Activated CD4-positive, CD25-positive, alpha-beta regulatory T cell treated with anti-CD3 and anti-CD28 coated beads, Interleukin-2, amount 50 U/mL, for 72 hours (primary cell): ENCODE data around the gene BMERB1.
A peak's percentile ranks its signal among the peaks of the same experiment; 100 is the strongest.
"Not testable (repeated sequence)": the region's sequence is repeated elsewhere in the genome, so short reads cannot be mapped to it uniquely, and the experiment has no call there.

Source experiments
- DNase-seq: peaks from one replicate; pipeline ENCODE4 v3.0.0; 2021

BMERB1 gene

DNA sequence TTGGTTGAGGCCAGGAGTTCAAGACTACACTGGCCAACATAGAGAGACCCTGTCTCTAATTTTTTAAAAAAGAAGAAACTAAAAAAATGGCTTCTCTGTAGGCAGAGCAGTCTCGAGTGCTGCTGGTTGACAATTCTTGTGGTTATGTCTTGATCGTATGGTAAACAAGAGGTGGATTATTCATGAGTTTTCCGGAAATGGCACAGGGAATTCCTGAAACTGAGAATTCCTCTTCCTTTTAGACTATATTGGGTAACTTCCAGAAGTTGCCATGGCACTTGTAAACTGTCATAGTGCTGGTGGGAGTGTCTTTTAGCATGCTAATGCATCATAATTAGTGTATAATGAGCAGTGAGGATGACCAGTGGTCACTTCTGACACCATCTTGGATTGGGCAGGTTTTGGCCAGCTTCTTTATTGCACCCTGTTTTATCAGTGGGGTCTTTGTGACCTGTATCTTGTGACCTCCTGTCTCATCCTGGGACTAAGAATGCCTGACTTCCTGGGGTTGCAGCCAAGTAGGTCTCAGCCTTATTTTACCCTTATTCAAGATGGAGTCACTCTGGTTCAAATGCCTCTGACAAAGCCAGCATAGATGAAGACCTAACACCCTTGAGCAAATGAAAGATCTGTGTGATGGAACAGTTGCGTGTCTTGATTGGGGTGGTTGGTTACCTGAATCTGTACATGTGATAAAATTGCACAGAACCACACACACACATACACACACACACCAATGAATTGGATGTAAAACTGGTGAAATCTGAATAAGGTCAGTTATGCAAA lies 30.2 kb downstream of the BMERB1 start:
- no peak for DNase-seq

DNA sequence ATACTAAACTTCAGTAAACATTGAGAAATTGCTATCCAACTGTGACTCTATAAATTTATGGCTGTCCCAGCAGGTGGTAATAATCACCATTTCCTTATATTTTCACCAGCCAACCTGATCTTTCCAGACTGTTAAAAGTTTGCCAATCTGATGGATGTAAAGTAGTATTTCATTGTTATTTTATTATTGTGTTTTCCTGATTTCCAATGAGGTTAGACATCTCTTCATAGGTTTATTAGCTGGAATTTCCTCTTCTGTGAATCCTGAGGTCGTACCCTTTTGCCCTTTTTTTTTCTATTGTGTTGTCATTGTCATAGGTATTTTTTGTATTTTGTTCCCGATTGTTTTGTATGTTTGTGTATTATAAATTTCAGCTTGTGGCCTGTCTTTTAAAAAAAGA lies 31.7 kb downstream of the BMERB1 start:
- no peak for DNase-seq

DNA sequence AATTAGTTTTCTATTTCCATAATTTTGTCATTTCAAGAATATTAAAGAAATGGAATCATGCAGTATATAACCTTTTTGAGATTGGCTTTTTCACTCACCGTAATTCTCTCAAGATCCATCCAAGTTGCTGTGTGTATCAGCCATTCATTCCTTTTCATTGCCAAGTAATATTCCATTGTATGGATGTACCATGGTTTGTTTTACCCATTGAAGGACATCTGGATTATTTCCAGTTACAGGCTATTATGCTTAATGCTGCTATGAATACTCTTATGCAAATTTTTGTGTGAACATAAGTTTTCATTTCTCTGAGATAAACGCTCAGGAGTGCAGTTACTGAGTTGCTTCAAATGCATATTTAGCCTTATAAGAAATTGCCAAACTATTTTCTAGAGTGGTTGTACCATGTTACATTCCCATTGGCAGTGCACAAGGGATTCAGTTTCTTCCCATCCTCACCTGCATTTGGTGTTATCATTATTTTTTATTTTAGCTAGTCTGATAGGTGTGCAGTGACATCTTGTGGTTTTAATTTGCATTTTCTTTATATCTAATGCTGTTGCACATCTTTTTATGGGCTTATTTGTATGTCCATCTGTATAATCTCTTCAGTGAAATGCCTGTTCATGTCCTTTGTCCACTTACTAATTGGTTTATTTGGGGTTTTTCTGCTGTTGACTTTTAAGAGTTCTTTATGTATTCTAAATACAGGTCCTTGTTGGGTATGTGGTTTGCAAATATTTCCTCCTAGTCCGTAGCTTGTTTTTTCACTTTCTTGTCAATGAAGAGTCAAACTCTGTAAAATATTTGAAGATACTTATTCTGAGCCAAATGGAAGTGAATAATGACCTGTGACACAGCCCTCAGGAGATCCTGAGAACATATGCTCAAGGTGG lies 32.7 kb downstream of the BMERB1 start:
- DNase-seq, result no peak

DNA sequence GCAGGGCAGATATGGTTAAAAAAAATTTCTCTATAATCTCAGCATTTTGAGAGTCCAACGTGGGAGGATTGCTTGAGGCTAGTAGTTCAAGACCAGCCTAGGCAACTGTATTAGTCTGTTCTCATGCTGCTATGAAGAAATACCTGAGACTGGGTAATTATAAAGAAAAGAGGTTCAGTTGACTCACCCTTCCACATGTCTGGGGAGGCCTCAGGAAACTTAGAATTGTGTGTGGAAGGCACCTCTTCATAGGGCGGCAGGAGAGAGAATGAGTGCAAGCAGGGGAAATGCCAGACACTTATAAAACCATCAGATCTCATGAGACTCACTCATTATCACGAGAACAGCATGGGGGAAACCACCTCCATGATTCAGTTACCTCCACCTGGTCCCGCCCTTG lies 42.6 kb downstream of the BMERB1 start:
- DNase-seq, result not testable (repeated sequence)

DNA sequence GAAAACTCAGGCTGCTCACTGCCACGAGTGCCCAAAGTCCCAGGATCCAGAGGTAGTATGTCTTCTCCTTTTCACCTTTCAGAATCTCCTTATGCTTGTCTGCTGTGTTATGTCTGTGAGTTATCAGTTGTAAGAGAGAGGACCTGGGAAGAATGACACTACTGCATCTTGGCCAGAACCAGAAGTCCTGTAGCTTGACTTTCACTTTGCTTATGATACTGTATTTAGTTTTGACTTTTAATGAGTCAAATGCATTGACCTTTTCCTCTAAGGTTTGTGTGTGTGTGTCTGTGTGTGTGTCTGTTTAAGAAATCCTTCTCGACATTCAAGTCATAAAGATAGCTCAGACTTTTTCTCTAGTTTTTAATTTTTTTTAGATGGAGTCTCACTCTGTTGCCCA lies 43.4 kb downstream of the BMERB1 start:
- DNase-seq, result no peak

DNA sequence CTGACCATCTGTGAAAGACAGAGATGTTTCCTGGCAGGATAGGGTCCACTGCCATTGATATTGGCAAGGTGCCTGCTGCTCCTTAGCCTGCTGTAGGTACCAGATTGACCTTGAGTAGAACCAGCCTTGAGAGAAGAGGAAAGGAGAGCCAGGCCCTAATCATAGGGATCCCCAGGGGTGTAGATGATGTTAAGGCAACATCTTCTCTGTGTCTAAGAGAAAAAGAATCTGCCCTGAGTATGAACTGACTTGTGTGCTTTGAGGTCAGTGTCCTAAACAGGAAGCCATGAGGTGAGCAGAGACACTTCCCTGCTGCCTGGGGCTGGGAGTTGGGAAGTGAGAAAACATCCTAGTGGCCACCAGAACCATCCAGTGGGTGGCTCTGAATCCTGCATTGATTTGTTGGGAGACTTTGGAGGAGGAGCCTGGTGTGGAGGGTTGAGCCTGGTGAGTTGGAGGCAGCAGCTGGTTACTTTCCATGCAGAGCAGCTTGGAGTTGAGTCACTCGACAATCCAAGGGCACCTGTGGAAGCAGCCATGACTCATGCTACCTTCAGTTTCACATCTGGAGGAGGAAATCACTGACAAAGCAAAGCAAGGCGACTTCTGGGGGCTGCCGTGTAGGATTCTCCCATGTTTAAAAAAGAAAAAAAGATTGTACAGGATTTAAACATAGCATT lies 47.8 kb downstream of the BMERB1 start:
- DNase-seq, result peak; percentile 33

DNA sequence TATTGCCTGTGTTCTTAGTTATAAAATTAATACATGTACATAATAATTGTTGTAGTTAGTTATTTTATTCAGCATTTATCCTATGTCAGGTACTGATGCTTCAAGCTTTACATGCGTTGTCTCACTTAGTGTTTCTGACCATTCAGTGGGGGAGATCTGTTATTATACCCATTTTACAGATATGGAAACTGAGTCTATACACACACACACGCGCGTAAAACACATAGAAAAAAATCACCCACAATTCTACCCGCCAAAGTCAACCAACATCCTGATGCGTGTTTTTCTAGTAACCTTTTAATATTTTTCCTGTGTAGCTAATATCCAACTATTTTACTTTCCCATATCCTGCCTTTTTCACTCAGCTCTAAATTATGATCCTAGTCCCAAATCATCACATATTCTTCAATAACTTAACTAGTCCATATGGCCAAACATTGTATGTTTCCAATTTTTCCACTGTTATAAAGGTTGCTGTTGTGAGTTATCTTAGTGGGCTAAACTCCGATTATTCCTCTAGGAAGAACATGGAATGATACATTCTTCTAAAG lies 48.4 kb downstream of the BMERB1 start:
- no peak for DNase-seq

DNA sequence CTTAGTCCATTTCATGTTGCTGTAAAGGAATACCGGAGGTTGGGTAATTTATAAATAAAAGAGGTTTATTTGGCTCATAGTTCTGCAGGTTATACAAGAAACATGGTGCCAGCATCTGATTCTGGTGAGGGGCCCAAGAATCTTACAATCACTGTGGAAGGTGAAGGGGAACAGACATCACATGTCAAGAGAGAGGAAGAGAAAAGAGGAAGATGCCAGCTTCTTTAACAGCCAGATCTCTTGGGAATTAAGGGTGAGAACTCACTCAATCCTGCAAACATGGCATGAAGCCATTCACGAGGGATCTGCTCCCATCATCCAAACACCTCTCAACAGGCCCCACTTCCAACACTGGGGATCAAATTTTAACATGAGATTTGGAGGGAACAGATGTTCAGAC lies 49.5 kb downstream of the BMERB1 start:
- DNase-seq, result no peak

DNA sequence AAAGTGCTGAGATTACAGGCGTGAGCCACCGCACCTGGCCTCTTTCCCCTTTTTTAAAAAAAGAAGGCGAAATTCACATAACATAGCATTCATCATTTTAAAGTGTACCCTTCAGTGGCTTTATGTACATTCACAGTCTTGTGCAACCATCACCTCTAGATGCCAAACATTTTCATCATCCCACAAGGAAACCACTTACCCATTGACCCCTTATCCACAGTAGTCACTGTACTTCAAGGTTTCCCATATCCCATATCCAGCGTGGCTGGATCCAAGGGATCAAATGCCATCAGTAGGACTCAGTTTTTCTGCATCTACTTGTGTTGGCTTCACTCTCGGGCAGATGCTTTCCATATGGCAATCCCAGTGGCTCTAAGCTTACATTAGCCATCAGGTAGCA lies 50.3 kb downstream of the BMERB1 start:
- DNase-seq, result no peak

DNA sequence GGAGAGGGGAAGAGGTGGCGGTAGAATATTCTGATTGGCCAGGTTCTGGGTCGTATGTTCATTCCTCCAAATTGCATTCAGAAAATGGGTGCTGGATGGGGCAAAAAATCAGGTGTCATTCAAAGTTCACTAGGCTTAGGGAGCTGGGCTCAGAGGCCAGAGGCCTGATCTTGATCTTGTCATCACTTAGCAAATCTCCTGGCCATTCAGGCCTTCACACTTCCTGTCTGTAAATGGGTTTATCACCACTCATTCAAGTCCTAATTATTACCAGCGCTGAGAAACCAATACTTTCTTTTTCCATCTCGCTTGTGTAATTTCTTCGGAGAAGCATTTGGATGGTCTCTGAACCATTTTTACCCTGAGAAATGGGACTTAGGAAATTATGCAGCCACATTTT lies 50.8 kb downstream of the BMERB1 start:
- no peak for DNase-seq

DNA sequence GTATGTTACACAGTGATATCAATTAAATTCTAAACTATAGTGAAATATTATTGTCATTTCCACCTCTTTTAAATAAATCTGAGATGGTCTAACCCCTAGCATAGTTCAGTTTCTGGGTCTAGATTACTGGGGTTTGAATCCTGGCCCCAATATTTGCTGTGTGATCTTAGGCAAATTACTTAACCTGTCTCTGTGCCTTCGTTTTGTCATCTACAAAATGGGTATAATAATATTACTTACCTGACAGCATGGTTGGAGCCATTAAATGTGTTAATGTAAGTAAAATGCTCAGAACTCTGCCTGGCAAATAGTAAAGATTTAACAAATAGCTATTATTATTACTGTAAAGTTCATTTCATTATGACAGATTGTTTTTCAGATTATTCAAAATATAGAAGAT lies 52.3 kb downstream of the BMERB1 start:
- DNase-seq, result no peak

DNA sequence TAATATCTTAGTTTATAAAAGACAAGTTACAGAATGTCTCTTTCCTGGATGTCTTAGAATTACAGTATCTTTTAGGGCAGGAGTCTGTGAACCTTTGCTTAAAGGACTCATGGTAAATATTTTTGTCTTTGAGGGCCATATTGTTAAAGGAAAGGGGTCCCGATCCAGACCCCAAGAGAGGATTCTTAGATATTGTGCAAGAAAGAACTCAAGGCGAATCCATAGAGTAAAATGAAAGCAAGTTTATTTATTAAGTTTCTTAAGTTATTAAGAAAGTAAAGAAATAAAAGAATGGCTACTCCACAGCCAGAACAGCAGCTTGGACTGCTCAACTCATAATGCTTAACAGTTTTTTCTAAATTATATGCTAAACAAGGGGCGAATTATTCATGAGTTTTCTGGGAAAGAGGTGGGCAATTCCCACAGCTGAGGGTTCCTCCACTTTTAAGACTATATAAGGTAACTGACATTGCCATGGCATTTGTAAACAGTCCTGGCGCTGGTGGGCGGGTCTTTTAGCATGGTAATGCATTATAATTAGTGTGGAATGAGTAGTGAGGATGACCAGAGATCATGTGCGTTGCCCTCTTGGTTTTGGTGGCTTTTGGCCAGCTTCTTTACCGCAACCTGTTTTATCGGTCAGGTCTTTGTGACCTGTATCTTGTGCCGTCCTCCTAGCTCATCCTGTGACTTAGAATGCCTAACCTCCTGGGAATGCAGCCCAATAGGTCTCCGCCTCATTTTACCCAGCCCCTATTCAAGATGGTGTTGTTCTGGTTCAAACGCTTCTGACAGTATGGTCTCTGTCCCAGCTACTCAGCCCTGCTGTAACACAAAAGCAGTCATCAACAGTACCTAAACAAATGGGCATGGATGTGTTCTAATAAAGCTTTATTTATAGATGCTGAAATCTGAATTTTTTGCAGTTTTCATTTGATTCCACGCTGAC lies 53.2 kb downstream of the BMERB1 start:
- DNase-seq, result no peak

DNA sequence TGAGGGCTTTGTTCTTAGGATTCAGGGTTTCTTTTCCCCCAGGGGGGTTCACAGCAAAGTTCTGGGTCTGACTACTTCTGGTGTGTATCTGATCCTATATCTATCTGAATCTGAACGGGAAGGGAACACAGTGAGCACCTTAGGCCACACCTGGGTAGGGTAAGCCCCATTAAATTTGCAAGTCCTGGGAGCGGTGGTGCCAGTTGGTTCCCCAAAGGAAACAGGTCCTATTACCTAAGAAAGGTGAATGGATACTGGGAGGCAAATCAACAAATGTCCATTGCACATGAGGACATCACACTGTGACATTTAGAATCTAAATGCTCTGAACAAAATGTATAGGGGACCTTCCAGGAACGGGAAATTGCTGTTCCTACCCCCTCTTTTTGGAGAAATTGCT lies 54.6 kb downstream of the BMERB1 start:
- DNase-seq, result no peak

DNA sequence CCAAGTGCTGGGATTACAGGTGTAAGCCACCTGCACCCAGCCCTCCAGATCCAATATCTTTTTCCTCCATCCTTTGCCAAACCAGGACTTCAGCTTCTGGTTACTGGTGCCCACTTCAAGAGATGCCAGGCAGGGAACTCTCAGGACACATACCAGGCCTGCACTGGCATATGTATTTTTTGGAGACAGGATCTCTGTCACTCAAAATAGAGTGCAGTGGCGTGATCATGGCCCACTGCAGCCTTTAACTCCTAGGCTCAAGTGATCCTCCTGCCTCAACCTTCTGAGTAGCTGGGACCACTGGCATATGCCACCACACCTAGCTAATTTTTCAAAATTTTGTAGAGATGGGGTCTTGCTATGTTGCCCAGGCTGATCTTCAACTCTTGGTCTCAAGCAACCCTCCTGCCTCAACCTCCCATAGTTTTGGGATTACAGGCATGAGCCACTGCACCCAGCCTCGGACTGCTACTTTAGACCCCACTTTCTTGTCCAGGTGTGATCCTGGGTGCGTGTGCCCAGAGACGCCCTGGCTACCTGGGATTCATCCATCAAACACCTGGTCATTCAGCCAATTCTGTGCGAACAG lies 55.8 kb downstream of the BMERB1 start:
- DNase-seq, result no peak

DNA sequence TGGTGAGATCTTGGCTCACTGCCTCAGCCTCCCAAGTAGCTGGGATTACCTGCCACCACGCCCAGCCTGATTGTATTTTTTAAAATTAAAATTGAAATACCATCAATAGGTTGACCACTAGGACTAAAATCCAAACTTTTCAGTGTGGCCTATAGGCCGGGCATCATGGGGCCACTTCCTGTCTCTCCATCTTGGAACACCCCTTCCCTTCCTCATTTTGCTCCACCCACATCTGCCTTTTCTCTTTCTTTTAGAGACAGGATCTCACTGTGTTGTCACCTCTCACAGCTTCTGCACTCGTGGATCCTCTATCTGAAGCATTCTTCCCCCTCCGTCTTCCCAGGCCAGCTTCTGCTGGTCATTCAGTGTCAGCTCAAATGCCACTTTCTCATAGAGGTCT lies 57.0 kb downstream of the BMERB1 start:
- DNase-seq, result no peak

DNA sequence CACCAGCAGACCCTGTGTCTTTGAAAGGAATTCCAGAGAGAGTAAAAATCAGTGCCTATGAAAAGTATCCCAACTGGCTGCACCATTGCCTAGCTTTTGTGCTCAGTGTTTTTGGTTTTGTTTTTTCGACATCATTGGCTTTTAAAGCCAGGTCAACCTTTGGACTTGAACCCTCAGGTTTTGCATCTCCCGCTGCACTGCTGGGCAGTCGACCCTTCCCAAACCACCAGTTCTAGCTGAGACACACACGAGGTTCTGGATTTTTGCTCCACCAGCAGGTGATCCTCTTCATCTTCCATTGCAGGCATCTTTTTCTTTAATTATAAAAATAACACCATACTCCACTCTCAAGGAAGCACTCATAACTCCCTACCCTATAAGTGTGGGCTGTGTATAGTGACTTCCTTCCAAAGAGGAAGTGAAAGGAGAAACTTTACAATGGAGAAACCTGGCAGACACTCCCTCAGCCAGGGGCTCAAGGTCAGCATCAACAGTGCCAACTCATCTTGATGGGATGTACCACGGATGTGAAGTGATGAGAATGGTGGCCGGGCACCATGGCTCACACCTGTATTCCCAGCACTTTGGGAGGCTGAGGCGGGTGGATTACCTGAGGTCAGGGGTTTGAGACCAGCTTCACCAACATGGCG lies 57.8 kb downstream of the BMERB1 start:
- DNase-seq, result no peak

DNA sequence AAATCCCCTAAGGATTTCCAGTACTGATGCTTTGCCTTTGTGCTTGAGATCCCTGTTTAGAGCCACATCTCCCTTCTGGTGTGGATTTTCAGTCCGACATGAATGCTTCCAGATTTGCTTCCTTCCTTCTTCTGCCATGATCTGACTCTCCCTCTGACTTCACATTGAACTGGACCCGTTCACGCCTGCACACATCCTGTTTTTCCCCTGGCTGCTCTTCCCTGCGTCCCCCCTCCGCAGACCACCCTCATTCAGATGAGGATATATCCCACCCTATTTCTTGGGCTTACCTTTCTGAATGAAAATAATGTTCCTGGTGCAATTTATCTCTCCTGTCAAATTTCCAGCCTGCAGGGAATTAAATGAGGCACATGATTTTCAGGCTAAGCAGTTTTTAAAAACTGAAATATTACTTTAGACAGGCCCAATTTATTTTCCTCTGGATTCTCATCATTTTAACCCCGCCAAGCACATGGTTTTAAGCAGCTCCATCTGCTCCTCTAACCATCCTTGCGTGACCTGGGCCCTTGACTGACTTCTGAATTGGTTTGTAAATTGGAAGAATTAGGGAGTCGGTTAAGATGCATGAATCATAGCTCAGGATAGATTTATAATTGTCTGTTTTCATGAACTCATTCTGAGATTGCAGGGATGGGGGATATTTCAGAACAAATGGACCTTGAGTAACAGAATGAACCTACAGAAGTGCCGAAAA lies 59.2 kb downstream of the BMERB1 start:
- no peak for DNase-seq

DNA sequence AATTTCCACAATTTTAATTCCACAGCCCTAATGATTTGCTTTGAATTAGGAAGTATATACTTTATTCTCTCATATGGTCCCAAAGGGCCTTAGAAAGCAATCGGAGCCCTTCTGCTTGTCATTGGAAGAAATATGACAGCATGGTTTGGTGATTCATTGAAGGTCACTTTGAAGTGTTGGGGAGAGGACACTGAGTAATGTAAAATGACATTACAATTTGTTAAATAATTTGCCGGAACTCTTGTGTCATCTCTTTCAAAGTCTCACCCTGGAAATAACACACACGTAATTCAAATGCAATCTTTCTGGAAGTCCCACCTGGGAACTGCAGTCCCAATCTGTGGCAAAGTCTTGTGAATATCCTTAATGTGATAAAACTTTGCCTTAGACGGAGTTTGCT lies 59.8 kb downstream of the BMERB1 start:
- DNase-seq, result no peak

DNA sequence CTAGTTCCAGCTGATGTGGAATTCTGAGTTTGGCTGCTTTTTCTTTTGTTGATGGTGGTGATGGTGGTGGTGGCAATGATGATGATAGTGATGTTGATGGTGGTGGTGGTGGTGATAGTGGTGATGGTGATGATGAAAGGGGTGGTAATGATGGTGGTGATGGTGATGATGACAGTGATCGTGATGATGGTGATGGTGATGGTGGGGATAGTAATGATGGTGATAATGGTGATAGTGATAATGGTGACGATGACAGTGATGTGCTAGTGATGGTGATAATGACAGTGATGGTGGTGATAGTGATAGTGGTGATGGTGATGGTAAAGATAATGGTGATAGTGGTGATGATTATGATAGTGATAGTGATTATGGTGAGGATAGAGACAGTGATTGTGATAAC lies 61.5 kb downstream of the BMERB1 start:
- DNase-seq, result no peak

DNA sequence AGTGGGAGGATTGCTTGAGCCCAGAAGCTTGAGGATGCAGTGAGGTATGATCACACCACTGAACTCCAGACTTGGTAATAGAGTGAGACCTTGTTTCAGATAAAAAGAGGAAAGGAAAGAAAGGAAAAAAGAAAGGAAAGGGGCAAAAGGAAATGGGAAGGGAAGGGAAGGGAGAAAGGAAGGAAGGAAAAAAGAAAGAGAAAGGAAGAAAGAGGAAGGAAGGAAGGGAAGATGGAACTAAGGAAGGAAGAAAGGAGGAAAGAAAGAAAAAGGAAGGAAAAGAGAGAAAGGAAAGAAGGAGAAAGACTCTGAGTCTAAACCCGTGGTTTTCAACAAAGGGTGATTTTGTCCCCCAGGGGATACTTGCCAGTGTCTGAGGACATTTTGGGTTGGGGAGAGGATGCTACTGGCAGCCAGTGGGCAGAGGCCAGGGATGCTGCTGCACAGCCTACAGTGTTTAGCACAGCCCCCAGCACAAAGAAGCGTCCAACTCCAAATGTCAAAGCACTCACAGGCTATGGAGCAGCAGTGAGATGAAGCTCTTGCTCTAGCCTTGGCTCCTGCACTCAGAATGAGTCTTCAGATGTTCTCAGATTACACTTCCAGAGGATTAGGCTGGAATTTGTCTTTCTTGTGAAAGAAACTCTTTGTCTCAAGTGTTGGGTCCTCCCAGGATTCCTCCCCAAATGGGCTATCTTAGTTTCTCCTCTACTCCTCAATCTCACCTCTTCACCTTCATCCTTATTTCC lies 64.2 kb downstream of the BMERB1 start:
- DNase-seq, result no peak
